Fibroblast of lung (primary cell): ENCODE results near the gene ALPK1. TPM values are rescaled to one million over a fixed set of nuclear protein-coding genes. Genes with fewer than 3 reads are reported as not detected.

Experiments
- DNase-seq, 2 donors: peaks; one replicate each; pipeline versions ENCODE4 v3.0.0 to v3.0.0-alpha.2; 2010; ENCODE audit warnings: low read depth in 2 of 2
- H2AFZ ChIP-seq: 2 replicates; pipeline ENCODE4 v1.5.1; 2012; ENCODE audit warnings: low read length, control low read depth, inconsistent platforms
- H3K27ac ChIP-seq: 2 replicates; pipeline ENCODE4 v1.5.1; 2011; ENCODE audit warnings: low read length, control low read depth; ENCODE audit not compliant: insufficient read depth
- H3K27me3 ChIP-seq: 2 replicates; pipeline ENCODE4 v1.5.1; 2011; ENCODE audit warnings: mild to moderate bottlenecking, low read length; ENCODE audit not compliant: control insufficient read depth, insufficient read depth
- H3K36me3 ChIP-seq: 2 replicates; pipeline ENCODE4 v1.5.1; 2011; ENCODE audit warnings: low read length; ENCODE audit not compliant: control insufficient read depth, insufficient read depth
- H3K4me1 ChIP-seq: 2 replicates; pipeline ENCODE4 v1.5.1; 2011; ENCODE audit warnings: low read length; ENCODE audit not compliant: control insufficient read depth, insufficient read depth; ENCODE audit errors: extremely low read depth
- H3K4me2 ChIP-seq: 2 replicates; pipeline ENCODE4 v1.5.1; 2011; ENCODE audit warnings: low read length, control low read depth; ENCODE audit not compliant: insufficient read depth; ENCODE audit errors: extremely low read depth
- H3K4me3 ChIP-seq, 4 experiments: fragments of 200-600 bp in 1 of 4; sonication (generic) in 1 of 4; replicated peaks in 1 of 4; 2 replicates each; pipeline ENCODE4 v1.5.1; 2011 to 2016; ENCODE audit warnings: low read length in 4 of 4, low read depth in 3 of 4, mild to moderate bottlenecking in 3 of 4, control low read depth in 2 of 4, inconsistent platforms in 1 of 4, mixed read lengths in 1 of 4; ENCODE audit not compliant: insufficient read depth in 1 of 4; ENCODE audit errors: control extremely low read depth in 1 of 4
- H3K79me2 ChIP-seq: 2 replicates; pipeline ENCODE4 v1.5.1; 2012; ENCODE audit warnings: mild to moderate bottlenecking, low read length, inconsistent platforms; ENCODE audit not compliant: control insufficient read depth, insufficient read depth
- H3K9ac ChIP-seq: 2 replicates; pipeline ENCODE4 v1.5.1; 2011; ENCODE audit warnings: mild to moderate bottlenecking, low read length, control low read depth; ENCODE audit not compliant: insufficient read depth
- H3K9me3 ChIP-seq: 2 replicates; pipeline ENCODE4 v1.5.1; 2012; ENCODE audit warnings: low read depth, low read length; ENCODE audit not compliant: control insufficient read depth, insufficient read depth
- H4K20me1 ChIP-seq: 2 replicates; pipeline ENCODE4 v1.5.1; 2011; ENCODE audit warnings: low read length; ENCODE audit not compliant: control insufficient read depth, insufficient read depth; ENCODE audit errors: extremely low read depth
- EZH2 ChIP-seq: IDR thresholded peaks from 2 replicates; pipeline ENCODE4 v1.5.1; 2012; ENCODE audit warnings: low read length, control low read depth, mild to moderate bottlenecking; ENCODE audit errors: missing control alignments
- polyA plus RNA-seq, 2 donors: library from polyadenylated mRNA; depleted of rRNA in 1 of 2; stranded (reverse) in 1 of 2; unstranded in 1 of 2; fragments of >200 nt; gene quantifications; 2 replicates each; pipeline ENCODE4 v1.2.1, GENCODE V29; 2011 to 2012; ENCODE audit warnings: missing spikeins in 1 of 2
- total RNA-seq: library from RNA; depleted of rRNA; stranded (reverse); fragments of >200 nt; gene quantifications from 2 replicates; pipeline ENCODE4 v1.2.1, GENCODE V29; 2014
- TF ChIP-seq, protein P1 (sequence below), 2 donors: IDR thresholded peaks in 1 of 2; conservative IDR thresholded peaks in 1 of 2; 1 replicate in 1 of 2; 2 replicates in 1 of 2; pipeline ENCODE4 v1.5.1; 2011 to 2012; ENCODE audit warnings: low read length in 2 of 2, control low read depth in 1 of 2, inconsistent platforms in 1 of 2, low read depth in 1 of 2, mild to moderate bottlenecking in 1 of 2

Gene ALPK1
- total and polyA plus RNA-seq, 2 donors (not counting 1 experiment from before 2014, with no cell fraction given) = 9.3 to 50.2 TPM

DNA sequence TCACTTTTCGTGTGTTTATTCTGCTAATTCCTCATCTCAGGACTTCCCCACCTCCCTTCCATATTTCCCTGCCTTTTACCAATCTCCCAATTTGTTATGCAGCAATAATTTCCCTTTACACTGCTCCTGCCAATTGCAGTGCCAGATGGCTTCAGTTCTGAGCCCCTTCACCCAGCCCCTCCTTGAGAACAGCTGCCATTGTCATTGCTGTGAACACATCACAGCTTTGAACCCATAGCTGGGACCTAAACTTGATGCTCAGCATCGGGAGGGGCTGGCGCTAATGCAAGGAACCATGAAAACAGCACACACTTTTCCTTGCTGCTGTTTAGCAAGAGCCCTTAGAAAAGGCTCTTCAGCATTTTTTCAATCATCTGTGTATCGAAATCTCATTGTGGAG is 104.9 kb downstream of the ALPK1 start:
- no peak overlapping the region for H3K4me2 ChIP-seq

DNA sequence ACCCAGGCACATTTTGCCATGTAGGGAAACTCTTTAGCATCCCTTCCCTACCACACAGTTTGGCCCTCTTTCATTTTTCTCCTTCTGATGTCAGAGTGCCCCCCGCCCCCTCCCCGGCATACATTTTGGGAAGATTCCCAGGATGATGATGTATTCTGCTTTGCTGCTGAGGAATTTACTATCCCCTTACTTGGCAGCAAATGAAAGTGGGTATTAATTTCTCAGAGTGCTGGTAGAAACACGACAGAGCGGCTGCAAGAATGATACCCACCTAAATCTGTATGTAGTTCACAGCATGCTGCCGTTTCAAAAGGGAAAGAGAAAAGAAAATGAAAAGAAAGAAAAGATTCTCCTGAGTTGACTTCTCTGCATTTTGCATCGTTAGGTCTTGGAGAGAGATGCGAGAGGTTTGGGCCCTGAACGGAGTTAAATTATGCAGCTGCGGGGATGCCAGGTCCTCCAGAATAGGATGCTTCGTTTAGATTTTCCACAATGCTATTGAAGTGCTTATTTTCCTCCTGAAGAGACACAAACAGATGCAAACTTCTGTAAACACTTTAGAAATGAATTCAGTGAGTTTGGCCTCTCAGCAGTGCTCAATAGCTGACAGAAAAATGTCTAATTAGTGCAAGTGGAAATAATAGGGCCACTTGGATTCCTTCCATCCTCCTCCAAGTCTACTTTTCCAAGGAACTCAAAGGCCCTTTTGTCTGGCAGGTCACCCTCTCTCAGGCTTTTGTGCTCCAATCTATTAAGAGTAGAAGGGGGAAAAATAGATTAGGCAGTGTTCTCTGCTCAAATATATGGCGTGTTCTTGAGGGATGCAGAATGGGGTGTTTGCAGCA is 106.2 kb downstream of the ALPK1 start:
- no peak overlapping the region for H3K4me3 ChIP-seq
- TF ChIP-seq, protein P1, sequence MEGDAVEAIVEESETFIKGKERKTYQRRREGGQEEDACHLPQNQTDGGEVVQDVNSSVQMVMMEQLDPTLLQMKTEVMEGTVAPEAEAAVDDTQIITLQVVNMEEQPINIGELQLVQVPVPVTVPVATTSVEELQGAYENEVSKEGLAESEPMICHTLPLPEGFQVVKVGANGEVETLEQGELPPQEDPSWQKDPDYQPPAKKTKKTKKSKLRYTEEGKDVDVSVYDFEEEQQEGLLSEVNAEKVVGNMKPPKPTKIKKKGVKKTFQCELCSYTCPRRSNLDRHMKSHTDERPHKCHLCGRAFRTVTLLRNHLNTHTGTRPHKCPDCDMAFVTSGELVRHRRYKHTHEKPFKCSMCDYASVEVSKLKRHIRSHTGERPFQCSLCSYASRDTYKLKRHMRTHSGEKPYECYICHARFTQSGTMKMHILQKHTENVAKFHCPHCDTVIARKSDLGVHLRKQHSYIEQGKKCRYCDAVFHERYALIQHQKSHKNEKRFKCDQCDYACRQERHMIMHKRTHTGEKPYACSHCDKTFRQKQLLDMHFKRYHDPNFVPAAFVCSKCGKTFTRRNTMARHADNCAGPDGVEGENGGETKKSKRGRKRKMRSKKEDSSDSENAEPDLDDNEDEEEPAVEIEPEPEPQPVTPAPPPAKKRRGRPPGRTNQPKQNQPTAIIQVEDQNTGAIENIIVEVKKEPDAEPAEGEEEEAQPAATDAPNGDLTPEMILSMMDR (conservative IDR thresholded peaks at IDR 0.05 in 1 of 2, IDR thresholded peaks at IDR 0.05 in 1 of 2; ENCODE audit: low read depth in 1 of 2, low read length in 2 of 2) = no peak
- TF ChIP-seq EZH2 = no peak
- no peak overlapping the region for H3K27ac ChIP-seq
- no peak overlapping the region for H3K4me2 ChIP-seq
- no peaks in the 10 kb centered on the region for H3K79me2 ChIP-seq
- H3K27me3 ChIP-seq = no peaks in the 10 kb centered on the region
- peak; percentile 6 to 19 for DNase-seq
- no peaks in the 10 kb centered on the region for H3K36me3 ChIP-seq
- H3K9ac ChIP-seq = no peak overlapping the region
- no peak overlapping the region for H2AFZ ChIP-seq
- no peaks in the 10 kb centered on the region for H4K20me1 ChIP-seq
- H3K9me3 ChIP-seq = no peaks in the 10 kb centered on the region
- H3K4me1 ChIP-seq = no peaks in the 10 kb centered on the region

More for the DNA sequence above, 104.9 kb downstream of the ALPK1 start:
- Histone ChIP-seq H3K9me3 (no peaks in the 10 kb centered on the region), H3K27me3 (no peaks in the 10 kb centered on the region), H3K4me1 (no peaks in the 10 kb centered on the region), H3K4me3 (no peak overlapping the region), H4K20me1 (no peaks in the 10 kb centered on the region), H3K27ac (no peak overlapping the region), H3K79me2 (no peaks in the 10 kb centered on the region), H2AFZ (no peak overlapping the region), H3K36me3 (no peaks in the 10 kb centered on the region), H3K9ac (no peak overlapping the region)
- DNase-seq = no peak
- TF ChIP-seq EZH2 = no peak
- TF ChIP-seq, protein P1 (conservative IDR thresholded peaks at IDR 0.05 in 1 of 2, IDR thresholded peaks at IDR 0.05 in 1 of 2; ENCODE audit: low read depth in 1 of 2, low read length in 2 of 2) = no peak

DNA sequence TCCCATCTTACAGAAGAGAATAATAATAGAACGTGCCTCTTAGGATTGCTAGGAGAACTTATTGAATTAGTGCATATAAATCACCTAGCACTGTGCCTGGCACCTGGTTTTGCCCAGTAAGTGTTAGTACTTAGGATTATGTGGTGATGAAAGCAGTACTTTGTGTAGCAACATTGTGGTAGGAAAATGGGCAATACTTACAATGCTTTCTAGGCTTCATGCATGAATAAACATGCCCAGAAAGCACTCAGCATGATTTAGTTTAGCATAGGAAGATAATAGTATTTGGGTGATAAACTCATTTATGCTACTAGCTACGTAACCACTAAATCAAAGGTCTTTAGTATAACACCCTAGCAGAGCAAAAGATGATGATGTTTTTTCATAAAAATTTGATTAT is 113.2 kb downstream of the ALPK1 start:
- no peak overlapping the region for H3K4me2 ChIP-seq
- H2AFZ ChIP-seq = no peak overlapping the region
- H3K27ac ChIP-seq = no peak overlapping the region
- no peaks in the 10 kb centered on the region for H3K4me1 ChIP-seq
- H3K27me3 ChIP-seq = no peaks in the 10 kb centered on the region
- H3K36me3 ChIP-seq = no peaks in the 10 kb centered on the region
- TF ChIP-seq, protein P1 (conservative IDR thresholded peaks at IDR 0.05 in 1 of 2, IDR thresholded peaks at IDR 0.05 in 1 of 2; ENCODE audit: low read depth in 1 of 2, low read length in 2 of 2) = no peak
- TF ChIP-seq EZH2 = no peak
- H3K79me2 ChIP-seq = no peaks in the 10 kb centered on the region
- DNase-seq = no peak
- H3K4me3 ChIP-seq = no peak overlapping the region
- no peaks in the 10 kb centered on the region for H3K9me3 ChIP-seq
- no peaks in the 10 kb centered on the region for H4K20me1 ChIP-seq
- no peak overlapping the region for H3K9ac ChIP-seq
